Panc1 (cell line): Measurements from ENCODE around the gene TIE1. TPM values are rescaled to one million over a fixed set of nuclear protein-coding genes. Genes with fewer than 3 reads are reported as not detected.

Source experiments
- ATAC-seq: fragments of 200-7000 bp; cut with Tn5 transposase; 2 replicates; pipeline ENCODE4 v1.9.1; 2020; ENCODE audit warnings: mild to moderate bottlenecking, moderate library complexity
- BruUV-seq: library from RNA; stranded (reverse); fragments of 400-500 nt; replicated peaks from 2 replicates; lab custom pipeline; 2021; lab: Mats Ljungman, UMichigan
- CTCF ChIA-PET: fragments of 300-600 bp; sonication (Branson Sonifier 250); formaldehyde crosslinking; loops from one replicate; lab custom pipeline; 2022; ENCODE audit warnings: antibody characterized with exemption; lab: Charles Lee
- POLR2A ChIA-PET: fragments of 300-600 bp; sonication (Branson Sonifier 250); formaldehyde crosslinking; loops from one replicate; lab custom pipeline; 2022; ENCODE audit warnings: antibody characterized with exemption; lab: Charles Lee
- DNase-seq: peaks from one replicate; pipeline ENCODE4 v3.0.0-alpha.2; 2010; ENCODE audit warnings: low read depth, low spot score
- H3K27ac ChIP-seq: 2 replicates; pipeline ENCODE4 v1.5.1; 2011; ENCODE audit warnings: mild to moderate bottlenecking, low read length, inconsistent platforms
- H3K27me3 ChIP-seq: fragments of 200-500 bp; sonication (Bioruptor generic); 2 replicates; pipeline ENCODE4 v1.6.0; 2014; ENCODE audit warnings: low read length, inconsistent platforms; ENCODE audit not compliant: control insufficient read depth, insufficient read depth
- H3K36me3 ChIP-seq: fragments of 200-500 bp; sonication (Bioruptor generic); 2 replicates; pipeline ENCODE4 v1.5.1; 2014; ENCODE audit warnings: inconsistent platforms, mild to moderate bottlenecking, low read length, moderate library complexity; ENCODE audit not compliant: control insufficient read depth, insufficient read depth
- H3K4me1 ChIP-seq: 2 replicates; pipeline ENCODE4 v1.5.1; 2011; ENCODE audit warnings: inconsistent platforms, mild to moderate bottlenecking, low read length, moderate library complexity; ENCODE audit not compliant: control insufficient read depth, insufficient read depth
- H3K4me3 ChIP-seq, 2 experiments: 2 replicates each; pipeline ENCODE4 v1.5.1; 2011 to 2012; ENCODE audit warnings: low read depth in 2 of 2, low read length in 2 of 2, mild to moderate bottlenecking in 2 of 2, inconsistent platforms in 1 of 2, moderate library complexity in 1 of 2
- H3K9me3 ChIP-seq: fragments of 200-500 bp; sonication (Bioruptor generic); 2 replicates; pipeline ENCODE4 v1.5.1; 2014; ENCODE audit warnings: low read depth, mild to moderate bottlenecking, inconsistent platforms, low read length, moderate library complexity; ENCODE audit not compliant: control insufficient read depth, insufficient read depth
- POLR2AphosphoS5 ChIP-seq: IDR thresholded peaks from 2 replicates; pipeline ENCODE4 v1.6.1; 2012; ENCODE audit warnings: mild to moderate bottlenecking, low read depth, low read length, moderate library complexity
- SIN3A ChIP-seq: IDR thresholded peaks from 2 replicates; pipeline ENCODE4 v1.6.1; 2012; ENCODE audit warnings: low read depth, mild to moderate bottlenecking, low read length, moderate library complexity, borderline replicate concordance; ENCODE audit not compliant: insufficient read depth
- TCF7L2 ChIP-seq: IDR thresholded peaks from 2 replicates; pipeline ENCODE4 v1.6.1; 2011; ENCODE audit warnings: mild to moderate bottlenecking, low read depth, low read length, inconsistent platforms
- in situ Hi-C: cut with HindIII; loops from 2 replicates; pipeline ENCODE4 v1.10.0; 2016; ENCODE audit warnings: low sequenced_read_pairs, low pct_unique_long_range_greater_than_20kb
- intact Hi-C: fragments of 100-400 bp; cut with micrococcal nuclease; formaldehyde crosslinking; loops from one replicate; pipeline ENCODE4 v1.10.0; 2022; ENCODE audit not compliant: unreplicated experiment
- total RNA-seq: library from RNA; stranded (reverse); gene quantifications from one replicate; pipeline ENCODE4 v1.2.1, GENCODE V29; 2021; ENCODE audit not compliant: unreplicated experiment
- TF ChIP-seq, protein P1 (sequence below): fragments of 450-650 bp; IDR thresholded peaks from 2 replicates; pipeline ENCODE4 v1.5.1; 2017; ENCODE audit warnings: mild to moderate bottlenecking
- TF ChIP-seq, protein P2 (sequence below), 2 experiments: IDR thresholded peaks; 2 replicates each; pipeline ENCODE4 v1.6.1; 2011 to 2012; ENCODE audit warnings: low read depth in 2 of 2, control low read depth in 1 of 2, low read length in 1 of 2, mild to moderate bottlenecking in 1 of 2, moderate library complexity in 1 of 2; ENCODE audit not compliant: insufficient read depth in 1 of 2

Gene TIE1
- total RNA-seq, 1 experiment from 2014 or later, result 0.28 TPM

DNA sequence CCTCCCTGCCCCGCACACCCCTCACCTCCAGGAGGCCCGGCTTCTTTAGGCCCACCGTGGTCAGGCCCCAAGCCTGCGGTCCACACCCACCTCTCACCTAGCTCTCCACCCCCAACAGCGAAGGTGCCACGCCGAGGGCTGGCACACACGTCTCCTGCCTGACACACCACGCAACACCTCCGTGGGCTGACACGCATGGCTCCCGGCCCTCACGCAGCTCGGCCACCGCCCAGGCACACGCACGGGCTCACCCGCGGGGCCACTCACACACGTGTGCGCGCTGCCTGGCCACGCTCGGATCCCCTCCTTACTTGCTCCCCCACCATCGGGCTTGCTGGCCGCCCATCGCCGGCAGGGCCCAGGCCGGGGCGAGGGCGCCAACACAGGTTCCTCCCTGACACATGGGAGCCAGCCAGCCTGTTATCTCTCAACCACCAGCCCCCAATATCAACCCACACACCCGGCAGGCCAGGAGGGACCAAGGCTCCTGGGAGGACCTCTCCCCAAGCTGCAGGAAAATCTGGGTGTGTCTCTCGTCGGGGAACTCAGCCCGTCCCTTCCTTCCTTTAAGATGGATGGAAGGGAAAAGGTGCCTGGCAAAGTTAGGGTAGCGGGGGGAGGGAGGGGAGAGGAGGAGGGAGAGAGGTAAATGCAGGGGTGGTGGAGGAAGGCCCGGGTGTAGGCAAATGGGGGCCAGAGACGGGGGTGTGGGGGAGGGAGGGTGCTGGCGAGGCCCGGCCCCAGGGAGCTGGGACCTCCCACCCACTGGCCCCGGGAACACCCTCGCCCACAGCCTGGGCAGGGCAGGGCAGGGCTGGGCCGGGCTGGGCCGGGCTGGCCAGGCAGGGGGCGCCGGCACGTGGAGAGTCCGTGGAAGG is 66.5 kb downstream of the TIE1 start:
- intact Hi-C loops, result no loop called here
- no peaks in the 10 kb centered on the region; the same call in 1 of the 2 replicates for H3K36me3 ChIP-seq
- H3K4me1 ChIP-seq, result peaks cover 19% of the 10 kb centered on the region
- ChIA-PET CTCF (interaction anchor here (0.6 to 1.2 kb wide), 2 partner anchors 9 to 140 kb away, joined by 3 to 4 read pairs; no protein-coding TSS in a partner anchor), POLR2A (no interaction called here)
- in situ Hi-C loops, result no loop called here
- BruUV-seq, result no TSS peak
- TF ChIP-seq POLR2AphosphoS5, result no peak
- no peak for TF ChIP-seq SIN3A
- TF ChIP-seq, protein P1, sequence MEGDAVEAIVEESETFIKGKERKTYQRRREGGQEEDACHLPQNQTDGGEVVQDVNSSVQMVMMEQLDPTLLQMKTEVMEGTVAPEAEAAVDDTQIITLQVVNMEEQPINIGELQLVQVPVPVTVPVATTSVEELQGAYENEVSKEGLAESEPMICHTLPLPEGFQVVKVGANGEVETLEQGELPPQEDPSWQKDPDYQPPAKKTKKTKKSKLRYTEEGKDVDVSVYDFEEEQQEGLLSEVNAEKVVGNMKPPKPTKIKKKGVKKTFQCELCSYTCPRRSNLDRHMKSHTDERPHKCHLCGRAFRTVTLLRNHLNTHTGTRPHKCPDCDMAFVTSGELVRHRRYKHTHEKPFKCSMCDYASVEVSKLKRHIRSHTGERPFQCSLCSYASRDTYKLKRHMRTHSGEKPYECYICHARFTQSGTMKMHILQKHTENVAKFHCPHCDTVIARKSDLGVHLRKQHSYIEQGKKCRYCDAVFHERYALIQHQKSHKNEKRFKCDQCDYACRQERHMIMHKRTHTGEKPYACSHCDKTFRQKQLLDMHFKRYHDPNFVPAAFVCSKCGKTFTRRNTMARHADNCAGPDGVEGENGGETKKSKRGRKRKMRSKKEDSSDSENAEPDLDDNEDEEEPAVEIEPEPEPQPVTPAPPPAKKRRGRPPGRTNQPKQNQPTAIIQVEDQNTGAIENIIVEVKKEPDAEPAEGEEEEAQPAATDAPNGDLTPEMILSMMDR, result no peak
- peak; percentile 85 for ATAC-seq
- DNase-seq, result no peak
- peak overlapping the region; percentile 96 for H3K27ac ChIP-seq
- H3K27me3 ChIP-seq, result no peaks in the 10 kb centered on the region
- H3K4me3 ChIP-seq, result peak overlapping the region; percentile 87 to 89
- H3K9me3 ChIP-seq, result no peaks in the 10 kb centered on the region

DNA sequence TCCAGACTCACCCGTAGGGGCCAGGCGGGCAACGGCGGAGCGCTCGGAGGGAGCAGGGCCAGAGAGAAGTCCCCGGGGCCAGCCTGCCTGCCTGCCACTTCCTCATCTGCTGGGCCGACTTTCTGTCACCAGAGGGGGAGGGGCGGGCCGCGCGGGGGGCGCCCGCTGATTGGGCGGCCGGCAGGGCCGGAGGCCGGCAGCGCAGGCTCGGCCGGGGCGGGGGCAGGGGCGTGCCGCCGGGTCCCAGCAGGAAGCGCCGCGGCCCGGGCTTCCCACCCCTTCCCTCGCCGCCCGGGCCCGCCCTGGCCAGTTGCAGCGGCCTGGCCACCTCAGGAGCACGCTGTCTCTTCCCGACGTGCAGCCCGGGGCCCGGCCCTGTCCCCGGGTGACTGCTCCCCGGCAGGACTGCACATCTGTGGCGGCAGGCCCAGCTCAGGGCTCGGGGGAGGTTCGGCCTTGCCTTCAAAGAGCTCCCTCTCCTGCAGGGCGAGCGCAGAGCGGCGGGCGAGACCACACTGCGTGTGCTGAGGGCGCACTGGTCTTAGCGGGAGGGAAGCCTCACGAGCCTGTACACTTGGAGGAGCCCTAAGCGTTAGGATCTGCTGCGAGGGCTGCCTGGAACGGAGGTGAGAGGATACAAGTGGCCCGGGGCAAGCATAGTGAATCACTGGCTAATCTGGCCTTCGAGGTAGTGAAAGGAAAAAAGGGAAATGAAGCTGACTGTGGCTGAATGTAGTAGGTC is 67.3 kb downstream of the TIE1 start, which contains the start of gene ELOVL1:
Gene ELOVL1, minus strand, starts transcription at position 108 of the 742 bp plus-strand sequence. CDS start 2,402 bp downstream, outside the sequence.
- CTCF ChIA-PET, result interaction anchor here (1.2 kb wide), 1 partner anchor 141 kb away, joined by 3 read pairs; no protein-coding TSS in a partner anchor
- TF ChIP-seq, protein P2, sequence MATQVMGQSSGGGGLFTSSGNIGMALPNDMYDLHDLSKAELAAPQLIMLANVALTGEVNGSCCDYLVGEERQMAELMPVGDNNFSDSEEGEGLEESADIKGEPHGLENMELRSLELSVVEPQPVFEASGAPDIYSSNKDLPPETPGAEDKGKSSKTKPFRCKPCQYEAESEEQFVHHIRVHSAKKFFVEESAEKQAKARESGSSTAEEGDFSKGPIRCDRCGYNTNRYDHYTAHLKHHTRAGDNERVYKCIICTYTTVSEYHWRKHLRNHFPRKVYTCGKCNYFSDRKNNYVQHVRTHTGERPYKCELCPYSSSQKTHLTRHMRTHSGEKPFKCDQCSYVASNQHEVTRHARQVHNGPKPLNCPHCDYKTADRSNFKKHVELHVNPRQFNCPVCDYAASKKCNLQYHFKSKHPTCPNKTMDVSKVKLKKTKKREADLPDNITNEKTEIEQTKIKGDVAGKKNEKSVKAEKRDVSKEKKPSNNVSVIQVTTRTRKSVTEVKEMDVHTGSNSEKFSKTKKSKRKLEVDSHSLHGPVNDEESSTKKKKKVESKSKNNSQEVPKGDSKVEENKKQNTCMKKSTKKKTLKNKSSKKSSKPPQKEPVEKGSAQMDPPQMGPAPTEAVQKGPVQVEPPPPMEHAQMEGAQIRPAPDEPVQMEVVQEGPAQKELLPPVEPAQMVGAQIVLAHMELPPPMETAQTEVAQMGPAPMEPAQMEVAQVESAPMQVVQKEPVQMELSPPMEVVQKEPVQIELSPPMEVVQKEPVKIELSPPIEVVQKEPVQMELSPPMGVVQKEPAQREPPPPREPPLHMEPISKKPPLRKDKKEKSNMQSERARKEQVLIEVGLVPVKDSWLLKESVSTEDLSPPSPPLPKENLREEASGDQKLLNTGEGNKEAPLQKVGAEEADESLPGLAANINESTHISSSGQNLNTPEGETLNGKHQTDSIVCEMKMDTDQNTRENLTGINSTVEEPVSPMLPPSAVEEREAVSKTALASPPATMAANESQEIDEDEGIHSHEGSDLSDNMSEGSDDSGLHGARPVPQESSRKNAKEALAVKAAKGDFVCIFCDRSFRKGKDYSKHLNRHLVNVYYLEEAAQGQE (IDR thresholded peaks at IDR 0.05; ENCODE audit: insufficient read depth in 1 of 2, low read depth in 2 of 2, low read length in 1 of 2), result no peak
- TF ChIP-seq SIN3A, result peak; percentile 93; the same call in 1 of the 2 replicates
- peak; percentile 93 for TF ChIP-seq POLR2AphosphoS5
- peak; percentile 46 for TF ChIP-seq TCF7L2
- TF ChIP-seq, protein P1, result no peak
- ATAC-seq (peak; percentile 93), DNase-seq (peak; percentile 47)
- peak within 1 kb of the TSS; percentile 97 for H3K27ac ChIP-seq
- no peaks in the 10 kb centered on the region; the same call in 1 of the 2 replicates for H3K36me3 ChIP-seq
- POLR2A ChIA-PET, result no interaction called here
- no peaks in the 10 kb centered on the region for H3K9me3 ChIP-seq
- no TSS peak for BruUV-seq
- in situ Hi-C loops (no loop called here), intact Hi-C loops (no loop called here)
- H3K27me3 ChIP-seq, result no peaks in the 10 kb centered on the region
- peaks cover 22% of the 10 kb centered on the region for H3K4me1 ChIP-seq
- H3K4me3 ChIP-seq, result peak within 1 kb of the TSS; percentile 87 to 89
